AG08396 (cell line): ENCODE measurements around the gene PTPN11.
"Not testable (repeated sequence)": the region's sequence is repeated elsewhere in the genome, so short reads cannot be mapped to it uniquely, and the experiment has no call there.

Experiments used
- DNase-seq: peaks from one replicate; pipeline ENCODE4 v3.0.0; 2012; ENCODE audit warnings: low spot score, mixed read lengths

Gene PTPN11

DNA sequence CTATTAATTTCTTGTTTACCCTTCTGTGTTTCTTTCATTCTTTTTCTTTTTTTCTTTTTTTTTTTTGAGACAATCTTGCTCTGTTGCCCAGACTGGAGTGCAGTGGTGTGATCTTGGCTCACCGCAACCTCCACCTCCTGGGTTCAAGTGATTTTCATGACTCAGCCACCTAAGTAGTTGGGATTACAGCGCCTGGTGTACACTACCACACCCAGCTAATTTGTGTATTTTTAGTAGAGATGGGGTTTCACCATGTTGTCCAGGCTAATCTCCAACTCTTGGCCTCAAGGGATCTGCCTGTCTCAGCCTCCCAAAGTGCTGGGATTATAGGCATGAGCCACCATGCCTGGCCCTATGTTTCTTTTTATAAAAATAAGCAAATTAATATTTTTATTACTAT is 29.4 kb downstream of the PTPN11 start:
- DNase-seq, result not testable (repeated sequence)

DNA sequence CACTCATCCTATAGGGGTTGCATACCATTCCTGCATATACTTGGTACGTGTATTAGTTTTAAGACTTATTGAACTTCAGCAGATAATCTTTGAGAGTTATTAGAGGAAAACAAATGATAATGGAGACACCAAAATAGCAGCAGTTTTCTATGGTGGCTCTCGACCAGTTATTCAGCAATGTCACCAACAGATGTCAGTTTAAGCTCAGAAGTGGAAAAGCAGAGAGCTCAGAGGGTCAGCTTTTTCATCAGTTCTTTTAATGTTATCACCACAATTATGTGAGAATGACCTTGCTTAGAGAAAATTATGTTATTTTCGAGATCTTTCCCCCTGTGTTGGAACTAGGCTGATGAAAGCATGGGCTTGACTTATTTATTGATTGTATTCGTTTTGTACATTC is 32.0 kb downstream of the PTPN11 start:
- no peak for DNase-seq

DNA sequence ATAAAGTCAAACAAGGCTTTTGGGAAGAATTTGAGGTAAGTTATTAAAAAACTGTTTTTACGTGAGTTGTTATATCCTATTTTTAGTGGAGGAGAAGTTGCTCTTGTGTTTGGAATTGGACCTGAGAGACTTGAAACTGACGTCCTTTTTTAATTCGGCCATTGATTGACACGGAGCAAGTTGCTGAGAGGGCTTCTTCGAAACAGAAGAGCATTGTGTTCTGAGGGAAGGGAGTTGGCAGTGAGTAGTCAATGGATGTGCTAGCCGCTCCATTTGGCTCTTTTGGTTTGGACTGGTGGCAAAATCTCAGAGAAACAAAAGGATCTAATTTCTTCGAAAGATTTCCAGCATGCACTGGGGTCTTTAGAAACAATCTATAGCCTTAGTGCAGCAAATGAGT is 37.3 kb downstream of the PTPN11 start:
- no peak for DNase-seq

DNA sequence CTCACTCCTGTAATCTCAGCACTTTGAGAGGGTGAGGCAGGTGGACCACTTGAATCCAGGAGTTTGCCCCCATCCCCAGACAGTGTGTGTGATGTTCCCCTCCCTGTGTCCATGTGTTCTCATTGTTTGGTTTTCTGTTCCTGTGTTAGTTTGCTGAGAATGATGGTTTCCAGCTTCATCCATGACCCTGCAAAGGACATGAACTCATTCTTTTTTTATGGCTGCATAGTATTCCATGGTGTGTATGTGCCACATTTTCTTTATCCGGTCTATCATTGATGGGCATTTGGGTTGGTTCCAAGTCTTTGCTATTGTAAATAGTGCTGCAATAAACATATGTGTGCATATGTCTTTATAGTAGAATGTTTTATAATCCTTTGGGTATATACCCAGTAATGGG is 38.4 kb downstream of the PTPN11 start:
- DNase-seq, result not testable (repeated sequence)

DNA sequence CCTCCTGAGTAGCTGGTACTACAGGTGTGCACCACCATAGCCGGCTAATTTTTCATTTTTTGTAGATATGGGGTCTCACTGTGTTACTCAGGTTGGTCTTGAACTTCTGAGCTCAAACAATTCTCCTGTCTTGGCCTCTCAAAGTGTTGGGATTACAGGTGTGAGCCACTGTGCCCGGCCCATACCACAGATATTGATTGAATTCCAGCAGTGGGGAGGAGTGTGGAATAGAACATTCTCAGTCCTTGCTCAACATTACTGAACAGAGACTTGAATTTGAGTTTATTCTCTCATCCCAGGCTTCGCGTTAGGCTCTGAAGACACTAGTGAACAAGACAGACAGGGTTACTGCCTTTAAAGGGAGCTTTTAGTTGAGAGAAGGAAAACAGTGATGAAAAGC is 39.6 kb downstream of the PTPN11 start:
- no peak for DNase-seq

DNA sequence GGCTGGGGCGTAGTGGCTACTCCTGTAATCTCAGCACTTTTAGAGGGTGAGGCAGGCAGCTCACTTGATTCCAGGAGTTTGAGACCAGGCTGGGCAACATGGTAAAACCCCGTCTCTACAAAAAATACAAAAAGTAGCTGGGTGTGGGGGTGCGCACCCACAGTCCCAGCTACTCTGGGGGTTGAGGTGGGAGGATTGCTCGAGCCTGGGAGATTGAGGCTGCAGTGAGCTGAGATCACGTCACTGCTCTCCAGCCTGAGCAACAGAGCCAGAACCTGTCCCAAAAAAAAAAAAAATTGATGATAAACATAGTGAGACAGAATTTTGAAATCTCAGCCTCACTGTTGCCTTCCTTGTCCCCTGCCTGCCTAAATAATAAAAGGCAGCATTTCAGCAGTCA is 40.0 kb downstream of the PTPN11 start:
- no peak for DNase-seq

DNA sequence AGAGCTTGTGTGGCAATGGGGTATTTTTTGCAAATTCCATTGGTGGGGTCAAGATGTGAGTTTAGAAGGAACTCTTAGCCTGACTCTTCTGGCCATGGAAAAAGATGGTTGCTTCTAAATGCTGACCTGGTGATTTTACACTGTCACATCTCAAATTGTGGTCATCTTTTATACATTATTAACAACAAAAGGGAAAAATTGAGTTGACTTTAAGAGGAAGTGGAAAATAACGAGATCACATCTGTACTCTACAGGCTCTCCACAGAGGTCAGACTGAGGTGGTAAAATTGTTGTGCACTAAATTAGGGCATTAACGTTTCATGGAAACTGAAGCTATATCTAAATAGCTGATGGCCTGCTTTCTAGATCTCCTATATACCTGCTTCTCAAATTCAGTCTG is 44.7 kb downstream of the PTPN11 start:
- no peak for DNase-seq

DNA sequence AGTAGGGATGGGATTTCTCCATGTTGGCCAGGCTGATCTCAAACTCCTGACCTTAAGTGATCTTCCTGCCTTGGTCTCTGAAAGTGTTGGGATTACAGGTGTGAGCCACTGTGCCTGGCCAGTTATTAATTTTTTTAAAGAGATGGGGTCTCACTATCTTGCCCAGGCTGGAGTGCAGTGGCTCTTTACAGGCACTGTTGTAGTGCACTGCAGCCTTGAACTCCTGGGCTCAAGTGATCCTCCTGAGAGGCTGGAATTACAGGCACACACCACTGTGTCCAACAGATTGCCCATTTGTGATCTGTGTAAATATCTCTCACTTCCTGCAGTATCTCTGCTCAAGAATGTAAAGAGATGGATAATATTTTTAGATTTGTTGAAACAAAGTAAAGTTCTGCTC is 45.9 kb downstream of the PTPN11 start:
- DNase-seq, result no peak

DNA sequence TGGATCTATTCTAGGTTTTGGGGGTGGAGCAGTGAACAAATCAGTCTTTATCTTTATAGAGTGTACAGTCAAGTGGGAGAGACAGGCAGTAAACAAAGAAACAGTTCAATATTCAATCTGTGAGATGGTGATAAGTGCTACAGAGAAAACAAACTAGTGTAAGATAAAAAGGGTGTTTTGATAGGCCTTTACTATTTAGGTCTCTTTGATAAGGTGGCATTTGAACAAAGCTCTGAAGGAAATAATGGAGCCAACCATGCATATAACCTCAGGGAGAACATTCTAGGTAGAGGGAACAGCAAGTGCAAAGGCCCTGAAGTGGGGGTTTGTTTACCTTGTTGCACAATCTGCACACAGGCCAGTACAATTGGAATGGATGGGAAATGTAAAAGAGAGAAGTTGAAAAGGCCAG is 47.3 kb downstream of the PTPN11 start:
- no peak for DNase-seq

DNA sequence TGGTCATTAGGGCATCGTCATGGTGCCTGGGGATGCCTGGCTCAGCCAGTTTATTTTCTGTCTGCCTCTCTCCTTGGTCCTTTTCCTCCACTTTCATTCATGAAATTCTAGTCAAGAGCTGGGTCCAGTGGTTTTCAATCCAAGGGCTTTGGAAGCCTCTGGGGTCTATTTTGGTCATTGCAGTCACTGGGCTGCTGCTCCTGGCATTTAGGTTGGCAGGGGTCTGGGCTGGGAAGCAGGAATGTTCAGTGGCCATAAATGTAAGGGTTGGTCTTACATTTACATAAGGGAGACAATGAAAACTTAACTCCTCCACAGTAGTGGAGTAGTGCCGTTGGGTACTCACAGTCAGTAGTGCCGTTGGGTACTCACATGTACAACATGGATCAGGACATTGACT is 48.1 kb downstream of the PTPN11 start:
- no peak for DNase-seq

DNA sequence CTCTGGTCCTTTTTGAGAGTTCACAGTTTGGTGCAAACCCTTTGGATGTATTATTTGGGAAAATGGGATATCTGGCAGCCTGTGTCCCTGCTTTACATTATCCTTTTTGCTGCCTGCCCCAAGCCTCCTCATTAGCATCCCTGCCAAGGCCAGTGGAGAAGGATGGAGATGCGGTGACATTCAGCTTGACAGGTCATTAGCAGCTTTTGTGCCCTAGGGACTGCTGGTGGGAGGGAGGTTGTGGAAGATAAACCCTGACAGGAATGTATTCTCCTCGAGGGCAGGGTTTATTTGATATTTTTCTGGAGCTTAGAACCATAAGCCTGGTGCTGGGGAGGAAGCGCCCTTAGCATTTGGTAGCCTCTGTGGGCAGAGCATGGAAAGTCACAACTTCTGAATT is 49.3 kb downstream of the PTPN11 start:
- no peak for DNase-seq

DNA sequence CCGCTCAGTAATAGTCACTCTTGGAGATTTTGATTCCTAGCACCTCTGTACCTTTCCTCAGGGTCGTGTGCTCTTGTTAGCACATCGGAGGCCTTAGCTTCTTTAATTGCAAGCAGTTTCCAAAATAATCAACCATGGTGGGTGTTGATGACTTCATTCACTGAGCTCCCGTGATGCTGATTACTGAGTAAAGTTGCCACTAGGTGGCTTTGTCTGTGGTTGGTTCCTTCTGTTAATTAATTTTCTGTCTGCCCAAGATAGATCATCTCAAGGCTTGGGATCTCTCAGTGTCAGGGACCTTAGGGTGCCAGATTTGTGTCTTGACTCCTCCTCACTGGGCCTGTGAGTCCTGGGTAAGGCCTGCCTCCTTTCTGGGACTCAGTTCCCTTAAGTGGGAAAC is 54.3 kb downstream of the PTPN11 start:
- DNase-seq, result no peak

DNA sequence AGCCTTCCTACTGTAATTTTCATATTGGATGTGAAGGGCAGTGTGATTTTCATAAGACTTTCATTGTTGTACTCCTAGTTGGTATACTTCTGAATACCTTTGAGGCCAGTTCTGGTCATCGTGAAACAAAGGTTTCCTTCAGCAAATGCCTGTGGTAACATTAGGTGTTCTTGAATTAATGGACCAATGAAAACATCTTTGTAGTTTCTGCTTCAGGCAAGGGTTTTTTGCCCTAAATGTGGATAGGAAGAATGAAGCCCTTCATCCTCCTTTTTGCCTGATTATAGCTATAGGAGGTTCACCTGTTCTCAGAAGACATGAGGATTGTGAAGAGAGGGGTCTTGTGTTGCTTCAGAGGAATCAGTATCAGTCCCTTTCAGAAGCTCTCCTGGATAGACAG is 60.7 kb downstream of the PTPN11 start:
- DNase-seq, result no peak

DNA sequence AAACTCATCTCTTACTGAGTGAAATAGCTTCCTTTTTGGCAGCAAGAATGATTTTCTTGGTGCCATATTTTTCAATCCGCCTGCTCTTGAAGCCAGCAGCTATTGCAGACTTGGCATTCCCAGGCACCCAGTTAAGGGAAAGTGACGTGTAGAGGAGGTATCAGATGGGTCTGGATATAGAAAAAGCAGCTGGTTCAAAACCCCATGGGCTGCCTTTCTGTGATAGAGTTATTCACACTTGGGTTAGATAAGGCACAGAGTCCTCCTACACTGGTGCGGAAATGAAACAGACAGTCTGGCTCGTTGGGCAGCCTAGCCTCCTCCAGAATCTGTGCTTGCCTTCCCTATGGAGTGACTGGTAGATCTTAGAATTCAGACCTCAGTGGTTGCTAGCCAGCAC is 62.2 kb downstream of the PTPN11 start:
- no peak for DNase-seq

DNA sequence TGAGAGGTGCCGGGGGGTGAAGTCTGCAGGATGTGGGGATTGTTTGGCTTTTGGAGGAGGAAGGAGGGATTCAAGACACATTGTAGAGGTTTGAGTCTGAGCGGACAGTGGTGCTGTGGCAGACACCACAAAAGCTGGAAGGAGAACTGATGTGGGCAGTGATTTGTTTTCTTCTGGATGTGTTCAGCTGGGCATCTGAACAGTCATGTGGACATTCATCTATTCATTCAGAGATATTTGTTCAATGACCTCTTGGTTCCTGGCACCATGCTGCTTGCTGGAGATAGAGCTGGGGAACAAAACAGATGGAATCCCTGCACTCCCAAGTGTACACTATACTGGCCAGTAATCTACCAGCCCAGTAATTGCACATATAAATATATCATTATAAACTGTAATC is 64.0 kb downstream of the PTPN11 start:
- no peak for DNase-seq

DNA sequence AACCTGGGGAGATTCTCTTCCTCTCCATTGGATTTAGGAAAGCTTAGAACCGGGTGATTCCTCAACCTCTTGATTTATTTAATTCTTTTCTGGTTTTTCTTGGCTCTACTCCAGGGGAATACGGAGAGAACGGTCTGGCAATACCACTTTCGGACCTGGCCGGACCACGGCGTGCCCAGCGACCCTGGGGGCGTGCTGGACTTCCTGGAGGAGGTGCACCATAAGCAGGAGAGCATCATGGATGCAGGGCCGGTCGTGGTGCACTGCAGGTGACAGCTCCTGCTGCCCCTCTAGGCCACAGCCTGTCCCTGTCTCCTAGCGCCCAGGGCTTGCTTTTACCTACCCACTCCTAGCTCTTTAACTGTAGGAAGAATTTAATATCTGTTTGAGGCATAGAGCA is 67.6 kb downstream of the PTPN11 start:
- DNase-seq, result no peak

DNA sequence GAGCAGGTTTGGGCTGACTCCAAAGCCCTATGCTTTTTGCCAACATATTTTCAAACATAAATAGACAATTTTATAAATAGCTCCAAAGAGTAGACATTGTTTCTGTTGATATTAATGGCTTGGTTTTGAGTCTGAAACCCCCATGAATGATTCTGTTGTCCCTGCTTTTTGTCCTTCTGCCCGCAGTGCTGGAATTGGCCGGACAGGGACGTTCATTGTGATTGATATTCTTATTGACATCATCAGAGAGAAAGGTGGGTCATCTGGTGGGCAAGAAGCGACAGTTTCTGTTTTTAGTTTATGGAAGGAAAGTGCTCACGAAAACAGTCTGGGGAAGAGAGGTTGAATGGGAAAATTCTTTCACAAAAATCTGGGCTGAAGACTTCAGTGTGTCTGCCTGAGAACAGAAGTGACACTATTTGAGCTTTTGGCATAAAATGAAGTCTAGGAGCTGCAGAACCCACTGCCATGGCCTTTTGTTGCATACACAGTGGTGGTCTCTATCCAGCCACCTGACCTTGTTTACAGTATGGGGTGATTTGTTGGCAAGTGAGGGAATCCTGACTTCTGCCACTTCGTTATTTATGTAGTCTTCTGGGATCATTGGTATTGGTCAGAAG is 69.6 kb downstream of the PTPN11 start:
- DNase-seq, result no peak

DNA sequence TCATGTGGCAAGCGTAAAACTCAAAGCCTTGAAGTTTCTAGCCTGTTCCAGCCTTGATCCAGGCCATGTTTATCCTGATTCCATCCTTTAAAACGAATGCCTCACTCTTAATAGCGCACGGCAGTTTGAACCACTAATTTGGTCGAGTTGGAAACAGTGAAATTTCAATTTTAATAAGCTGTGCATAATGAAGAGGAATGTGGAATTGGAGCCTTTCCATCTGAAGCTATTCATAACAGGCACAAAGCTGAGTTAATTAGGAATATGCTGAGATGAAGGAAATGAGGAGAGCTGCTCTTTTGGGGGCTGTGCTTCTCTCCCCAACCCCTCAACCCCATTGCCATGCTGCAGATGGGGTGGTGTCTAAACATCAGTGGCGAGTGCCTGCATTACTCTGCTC is 70.7 kb downstream of the PTPN11 start:
- no peak for DNase-seq

DNA sequence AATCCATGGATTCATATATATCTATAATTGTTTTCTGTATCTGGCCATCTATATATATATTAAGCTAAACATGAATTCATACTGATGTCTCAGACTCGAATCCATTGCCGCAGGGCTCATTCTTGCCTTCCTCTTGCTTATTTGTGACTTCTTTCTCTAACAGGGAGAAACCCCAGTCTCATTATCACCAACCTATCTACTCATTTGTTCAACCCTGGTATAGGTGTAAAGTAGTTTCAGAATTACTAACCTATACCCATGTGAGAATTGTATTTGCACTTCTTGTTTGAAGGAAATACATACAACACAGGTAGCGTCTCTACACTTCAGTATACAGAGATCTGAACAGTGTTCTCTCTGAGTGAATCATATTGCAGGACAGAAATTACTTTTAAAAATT is 77.7 kb downstream of the PTPN11 start:
- no peak for DNase-seq

DNA sequence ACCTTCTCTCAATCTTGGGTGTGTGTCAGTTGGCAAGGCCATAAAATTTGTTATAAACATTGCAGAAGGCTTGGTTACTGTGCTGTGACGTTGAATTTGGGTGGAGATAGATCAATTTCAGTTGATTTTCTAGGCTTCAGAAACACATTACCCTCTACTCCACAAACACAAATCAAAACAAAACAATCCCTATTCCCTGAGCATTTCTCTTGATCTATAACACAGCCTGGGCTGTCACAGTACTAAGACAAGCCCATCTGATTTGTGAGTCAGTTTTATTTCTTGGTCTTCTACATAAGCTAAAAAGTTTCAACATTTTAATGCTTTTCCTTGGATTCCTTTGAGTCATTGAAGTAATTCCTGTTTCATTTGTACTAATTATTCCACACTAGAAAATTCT is 79.8 kb downstream of the PTPN11 start:
- DNase-seq, result no peak

DNA sequence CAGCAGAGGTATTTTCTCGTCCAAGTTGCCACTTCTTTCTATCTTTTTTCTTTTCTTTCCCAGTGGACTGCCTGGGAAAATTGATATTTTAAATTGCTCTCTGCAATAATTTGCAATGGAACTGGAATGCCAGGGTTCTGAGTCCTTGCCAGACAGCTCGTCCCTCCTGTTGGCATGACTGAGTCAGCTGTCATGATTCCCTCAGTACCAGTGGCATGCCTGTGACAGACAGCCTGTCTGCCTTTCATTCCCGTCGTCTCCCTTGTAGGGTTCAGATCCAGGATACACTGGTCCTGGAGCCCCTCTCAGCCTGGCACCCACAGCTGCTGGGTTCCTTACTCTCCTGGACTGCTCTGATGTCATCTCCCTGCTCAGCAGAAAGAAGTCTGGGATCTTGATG is 84.8 kb downstream of the PTPN11 start:
- DNase-seq, result no peak

DNA sequence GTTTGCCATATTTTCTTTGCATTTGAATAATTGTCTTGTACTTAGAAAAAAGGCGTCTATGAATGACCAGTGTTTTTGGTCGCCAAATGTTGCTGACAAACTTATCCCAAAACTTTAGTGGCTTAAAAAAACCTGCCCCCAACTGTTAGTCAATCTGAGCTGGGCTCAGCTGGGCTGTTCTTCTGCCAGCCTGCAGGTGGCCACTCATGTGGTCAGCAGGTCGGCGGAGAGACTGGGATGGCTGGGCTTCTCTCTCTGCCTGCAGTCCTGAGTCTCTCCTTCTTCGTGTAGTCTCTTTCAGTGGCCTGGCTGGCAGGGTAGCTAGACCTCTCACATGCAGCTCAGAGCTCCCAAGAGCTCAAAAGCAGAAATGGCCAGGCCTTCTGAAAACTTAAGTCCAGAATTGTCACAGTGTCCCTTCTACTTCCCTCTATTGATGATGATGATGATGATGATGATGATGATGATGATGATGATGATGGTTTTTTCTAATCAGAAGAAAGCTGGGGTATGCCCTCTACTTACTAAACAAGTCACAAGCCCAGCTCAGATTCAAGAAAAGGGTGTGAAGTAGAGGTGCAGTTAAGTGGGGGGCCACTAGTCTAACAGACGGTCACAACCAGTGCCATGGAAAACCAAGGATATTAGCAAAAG is 87.9 kb downstream of the PTPN11 start:
- no peak for DNase-seq

DNA sequence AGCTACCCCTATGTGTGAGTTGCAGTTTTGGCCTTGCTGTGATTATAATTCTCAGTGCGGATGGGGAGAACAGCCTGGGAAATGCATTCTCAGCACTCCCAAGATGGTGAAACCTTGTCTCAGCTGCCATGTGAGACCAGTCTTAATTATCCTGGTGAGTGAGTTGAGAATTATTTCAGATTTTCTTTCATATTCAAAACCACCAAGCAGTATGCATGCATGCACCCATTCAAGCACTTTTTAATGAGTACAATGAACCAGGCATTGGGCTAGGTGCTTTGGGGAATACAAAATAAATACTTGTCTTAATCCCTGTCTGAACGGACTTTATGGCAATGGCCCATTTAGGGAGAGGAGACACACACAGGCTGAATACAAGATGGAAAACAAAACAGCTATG is 94.7 kb downstream of the PTPN11 start:
- no peak for DNase-seq

DNA sequence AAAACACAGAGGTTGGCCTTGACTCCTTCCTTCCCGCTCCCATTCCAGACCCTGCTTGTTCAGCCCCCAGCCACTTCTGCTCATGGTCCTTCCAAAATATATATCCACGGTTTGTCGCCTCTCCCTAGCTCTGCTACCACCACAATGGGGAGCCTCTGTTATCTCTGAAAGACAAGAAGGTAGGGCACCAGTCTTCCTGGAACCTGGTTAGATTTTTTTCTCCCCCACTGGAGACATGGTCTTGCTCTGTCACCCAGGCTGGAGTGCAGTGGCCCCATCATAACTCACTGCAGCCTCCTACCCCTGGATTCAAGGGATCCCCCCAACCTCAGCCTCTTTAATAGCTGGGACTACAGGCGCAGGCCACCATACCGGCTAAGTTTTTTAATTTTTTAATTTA is 95.7 kb downstream of the PTPN11 start:
- DNase-seq, result no peak
